NB4 (cell line): Measurements from ENCODE around the gene CCDC87.

ENCODE experiments used
- DNase-seq: peaks from one replicate; pipeline ENCODE4 v3.0.0; 2010; ENCODE audit warnings: low read depth
- H3K4me3 ChIP-seq: one replicate; pipeline ENCODE4 v1.5.1; 2011; ENCODE audit warnings: mild to moderate bottlenecking, low read depth, low read length, moderate library complexity
- CTCF ChIP-seq: IDR thresholded peaks from one replicate; pipeline ENCODE4 v1.5.1; 2012; ENCODE audit warnings: low read depth, low read length
- MAX ChIP-seq: IDR thresholded peaks from 2 replicates; pipeline ENCODE4 v1.6.1; 2011; ENCODE audit warnings: low read depth, low read length
- MYC ChIP-seq: IDR thresholded peaks from 2 replicates; pipeline ENCODE4 v1.6.1; 2011; ENCODE audit warnings: low read depth, low read length
- POLR2A ChIP-seq: IDR thresholded peaks from 2 replicates; pipeline ENCODE4 v1.6.1; 2011; ENCODE audit warnings: mild to moderate bottlenecking; ENCODE audit not compliant: insufficient read length; ENCODE audit errors: extremely low read depth

The CCDC87 gene

GRCh38 chr11:66579017-66579606 lies 13.8 kb downstream of the CCDC87 start:
- TF ChIP-seq CTCF, result peak; percentile 87
- TF ChIP-seq MYC, result no peak
- no peak for TF ChIP-seq POLR2A
- 0 out of 2 replicates have a peak, but pooled peaks have one; percentile 21 for TF ChIP-seq MAX
- peak; percentile 77 for DNase-seq
- H3K4me3 ChIP-seq, result no peak overlapping the region

GRCh38 chr11:66570850-66571180 lies 22.0 kb downstream of the CCDC87 start:
- no peak for DNase-seq
- H3K4me3 ChIP-seq, result no peak overlapping the region
- no peak for TF ChIP-seq MYC
- TF ChIP-seq POLR2A, result no peak
- no peak for TF ChIP-seq CTCF
- no peak for TF ChIP-seq MAX

- DNase-seq, result no peak
- H3K4me3 ChIP-seq, result no peak overlapping the region
- TF ChIP-seq MAX (no peak), CTCF (no peak), POLR2A (no peak), MYC (no peak)
Observed at GRCh38 chr11:66570079-66570849, 22.6 kb downstream of the CCDC87 start.

GRCh38 chr11:66569076-66569475 lies 23.8 kb downstream of the CCDC87 start:
- no peak for TF ChIP-seq MYC
- TF ChIP-seq MAX, result no peak
- TF ChIP-seq CTCF, result no peak
- TF ChIP-seq POLR2A, result no peak
- no peak for DNase-seq
- H3K4me3 ChIP-seq, result no peak overlapping the region

- TF ChIP-seq POLR2A, result no peak
- no peak for TF ChIP-seq MYC
- TF ChIP-seq MAX, result no peak
- TF ChIP-seq CTCF, result no peak
- DNase-seq, result peak; percentile 51
- H3K4me3 ChIP-seq, result no peak within 1 kb of the TSS
Observed at GRCh38 chr11:66568124-66568916, 24.5 kb downstream of the CCDC87 start, which contains the start of gene CTSF. TSS of gene CTSF (minus strand) at chr11:66568606. CDS start at chr11:66568486, 120 bp downstream.
